HCT116 (cell line): ENCODE results near the gene CDKL2. TPM values are rescaled to one million over a fixed set of nuclear protein-coding genes. Genes with fewer than 3 reads are reported as not detected.

Experiments used
- ATAC-seq: fragments of 200-7000 bp; cut with Tn5 transposase; 2 replicates; pipeline ENCODE4 v1.9.1; 2020; ENCODE audit warnings: mild to moderate bottlenecking, moderate library complexity
- BruUV-seq: library from RNA; stranded (reverse); fragments of 400-500 nt; replicated peaks from 2 replicates; lab custom pipeline; 2021; lab: Mats Ljungman, UMichigan
- CTCF ChIA-PET: fragments of 300-600 bp; sonication (Branson Sonifier 250); formaldehyde crosslinking; loops from one replicate; lab custom pipeline; 2021; ENCODE audit warnings: antibody characterized with exemption; lab: Charles Lee
- POLR2A ChIA-PET: fragments of 300-600, 350-600 bp; sonication (Branson Sonifier 250); formaldehyde crosslinking; loops from one replicate; lab custom pipeline; 2021; ENCODE audit warnings: antibody characterized with exemption; lab: Charles Lee
- RAD21 ChIA-PET, 2 experiments: fragments of 300-600 bp; sonication (Branson Sonifier 250); formaldehyde crosslinking; loops; one replicate each; lab custom pipeline; 2023; ENCODE audit warnings: low total read pairs in 2 of 2; ENCODE audit not compliant: uncharacterized antibody in 2 of 2, unreplicated experiment in 2 of 2, low non-redundant PET in 1 of 2; lab: Charles Lee
- DNase-seq: peaks from one replicate; pipeline ENCODE4 v3.0.0-alpha.2; 2010; ENCODE audit warnings: low read depth, low spot score
- H2AFZ ChIP-seq: fragments of 200-600 bp; shearing (Covaris generic), sonication (generic); 2 replicates; pipeline ENCODE4 v1.6.1; 2017; ENCODE audit warnings: low read depth, mixed run types, mixed read lengths, antibody characterized with exemption, low read length; ENCODE audit not compliant: poor library complexity, severe bottlenecking
- H3K27ac ChIP-seq: 2 replicates; pipeline ENCODE4 v1.5.1; 2012; ENCODE audit warnings: low read depth, low read length
- H3K27me3 ChIP-seq: fragments of 200-600 bp; sonication (generic); 2 replicates; pipeline ENCODE4 v1.6.1; 2016; ENCODE audit warnings: mixed run types, low read length, mixed read lengths; ENCODE audit not compliant: insufficient read depth
- H3K36me3 ChIP-seq, 2 experiments: fragments of 200-500 bp in 1 of 2; fragments of 200-600 bp in 1 of 2; sonication (Bioruptor generic) in 1 of 2; sonication (generic) in 1 of 2; 2 replicates each; pipeline versions ENCODE4 v1.5.1 to v1.6.1; 2014 to 2016; ENCODE audit warnings: low read length in 2 of 2, inconsistent platforms in 1 of 2, mixed read lengths in 1 of 2, mixed run types in 1 of 2; ENCODE audit not compliant: insufficient read depth in 2 of 2, control insufficient read depth in 1 of 2
- H3K4me1 ChIP-seq, 2 experiments: fragments of 200-600 bp in 1 of 2; sonication (generic) in 1 of 2; 2 replicates each; pipeline versions ENCODE4 v1.5.1 to v1.6.1; 2012 to 2017; ENCODE audit warnings: low read length in 2 of 2, inconsistent platforms in 1 of 2, mild to moderate bottlenecking in 1 of 2, mixed read lengths in 1 of 2, mixed run types in 1 of 2, moderate library complexity in 1 of 2; ENCODE audit not compliant: insufficient read depth in 2 of 2, control insufficient read depth in 1 of 2
- H3K4me2 ChIP-seq: fragments of 200-600 bp; sonication (generic); 2 replicates; pipeline ENCODE4 v1.6.1; 2017; ENCODE audit warnings: mixed run types, low read length, mixed read lengths
- H3K4me3 ChIP-seq, 2 experiments: fragments of 200-600 bp in 1 of 2; sonication (generic) in 1 of 2; replicated peaks in 1 of 2; 2 replicates each; pipeline ENCODE4 v1.5.1; 2011 to 2016; ENCODE audit warnings: low read length in 2 of 2, control low read depth in 1 of 2, low read depth in 1 of 2, mild to moderate bottlenecking in 1 of 2, mixed read lengths in 1 of 2, mixed run types in 1 of 2
- H3K79me2 ChIP-seq: fragments of 200-600 bp; sonication (generic); 2 replicates; pipeline ENCODE4 v1.6.1; 2017; ENCODE audit warnings: mild to moderate bottlenecking, mixed run types, low read length, moderate library complexity, mixed read lengths; ENCODE audit not compliant: insufficient read depth
- H3K9ac ChIP-seq: fragments of 200-600 bp; sonication (generic); 2 replicates; pipeline ENCODE4 v1.6.1; 2016; ENCODE audit warnings: low read length, mixed read lengths
- H3K9me2 ChIP-seq: fragments of 200-600 bp; sonication (generic), shearing (Covaris generic); 2 replicates; pipeline ENCODE4 v1.6.1; 2017; ENCODE audit warnings: mixed run types, mild to moderate bottlenecking, moderate library complexity; ENCODE audit not compliant: insufficient read depth
- H3K9me3 ChIP-seq, 2 experiments: fragments of 200-500 bp in 1 of 2; fragments of 200-600 bp in 1 of 2; sonication (Bioruptor generic) in 1 of 2; sonication (generic) in 1 of 2; 2 replicates each; pipeline ENCODE4 v1.6.1; 2014 to 2017; ENCODE audit warnings: low read length in 2 of 2, mixed read lengths in 2 of 2, inconsistent platforms in 1 of 2, low read depth in 1 of 2, mild to moderate bottlenecking in 1 of 2, mixed run types in 1 of 2, moderate library complexity in 1 of 2; ENCODE audit not compliant: control insufficient read depth in 1 of 2, insufficient read depth in 1 of 2
- H4K20me1 ChIP-seq: fragments of 200-600 bp; sonication (generic), shearing (Covaris generic); 2 replicates; pipeline ENCODE4 v1.6.1; 2017; ENCODE audit warnings: mixed run types, mild to moderate bottlenecking, moderate library complexity; ENCODE audit not compliant: insufficient read depth
- EZH2phosphoT487 ChIP-seq: fragments of 200-600 bp; IDR thresholded peaks from 2 replicates; pipeline ENCODE4 v1.6.1; 2018; ENCODE audit warnings: antibody characterized with exemption, borderline replicate concordance
- FOSL1 ChIP-seq: IDR thresholded peaks from 2 replicates; pipeline ENCODE4 v1.6.1; 2012; ENCODE audit warnings: low read depth
- JUND ChIP-seq: IDR thresholded peaks from 2 replicates; pipeline ENCODE4 v1.6.1; 2012
- POLR2AphosphoS5 ChIP-seq: IDR thresholded peaks from 2 replicates; pipeline ENCODE4 v1.6.1; 2011; ENCODE audit warnings: mild to moderate bottlenecking, low read depth, low read length, moderate library complexity
- RAD21 ChIP-seq: IDR thresholded peaks from 2 replicates; pipeline ENCODE4 v1.6.1; 2012; ENCODE audit warnings: low read depth, mild to moderate bottlenecking
- SIN3A ChIP-seq: IDR thresholded peaks from 2 replicates; pipeline ENCODE4 v1.6.1; 2012; ENCODE audit warnings: low read depth
- SRF ChIP-seq: IDR thresholded peaks from 2 replicates; pipeline ENCODE4 v1.6.1; 2012; ENCODE audit warnings: low read depth
- TCF7L2 ChIP-seq: IDR thresholded peaks from 2 replicates; pipeline ENCODE4 v1.7.0; 2011; ENCODE audit warnings: borderline replicate concordance, inconsistent platforms; ENCODE audit not compliant: insufficient read depth, insufficient read length; ENCODE audit errors: extremely low read depth
- YY1 ChIP-seq: IDR thresholded peaks from 2 replicates; pipeline ENCODE4 v1.6.1; 2011; ENCODE audit warnings: low read length, low read depth, moderate library complexity, mild to moderate bottlenecking; ENCODE audit not compliant: insufficient replicate concordance; ENCODE audit errors: extremely low read depth
- ZNF274 ChIP-seq: fragments of 200-500 bp; sonication (Bioruptor generic); IDR thresholded peaks from 2 replicates; pipeline ENCODE4 v1.6.1; 2014; ENCODE audit warnings: mild to moderate bottlenecking, low read depth, low read length, inconsistent platforms
- intact Hi-C: fragments of 100-400 bp; cut with micrococcal nuclease; formaldehyde crosslinking; loops from 2 replicates; pipeline ENCODE4 v1.10.0; 2022
- total RNA-seq: library from RNA; stranded (reverse); gene quantifications from one replicate; pipeline ENCODE4 v1.2.1, GENCODE V29; 2021; ENCODE audit not compliant: unreplicated experiment
- TF ChIP-seq, protein P1 (sequence below): IDR thresholded peaks from 2 replicates; pipeline ENCODE4 v1.6.1; 2012; ENCODE audit warnings: low read depth
- TF ChIP-seq, protein P2 (sequence below): IDR thresholded peaks from 2 replicates; pipeline ENCODE4 v1.6.1; 2012
- TF ChIP-seq, protein P3 (sequence below): IDR thresholded peaks from 2 replicates; pipeline ENCODE4 v1.6.1; 2011; ENCODE audit warnings: mild to moderate bottlenecking, low read length, moderate library complexity; ENCODE audit not compliant: insufficient replicate concordance; ENCODE audit errors: extremely low read depth
- TF ChIP-seq, protein P4 (sequence below), 3 experiments: fragments of 200-600 bp in 1 of 3; sonication (generic) in 1 of 3; IDR thresholded peaks in 2 of 3; conservative IDR thresholded peaks in 1 of 3; 2 replicates each; pipeline ENCODE4 v1.5.1; 2012 to 2017; ENCODE audit warnings: low read depth in 2 of 3, low read length in 2 of 3, antibody characterized with exemption in 1 of 3, borderline replicate concordance in 1 of 3, control low read depth in 1 of 3, mild to moderate bottlenecking in 1 of 3, mixed read lengths in 1 of 3, mixed run types in 1 of 3, moderate library complexity in 1 of 3; ENCODE audit not compliant: insufficient read depth in 1 of 3
- TF ChIP-seq, protein P5 (sequence below): IDR thresholded peaks from 2 replicates; pipeline ENCODE4 v1.6.1; 2012

CDKL2 gene
- total RNA-seq, 1 experiment from 2014 or later, result 1.2 TPM

DNA sequence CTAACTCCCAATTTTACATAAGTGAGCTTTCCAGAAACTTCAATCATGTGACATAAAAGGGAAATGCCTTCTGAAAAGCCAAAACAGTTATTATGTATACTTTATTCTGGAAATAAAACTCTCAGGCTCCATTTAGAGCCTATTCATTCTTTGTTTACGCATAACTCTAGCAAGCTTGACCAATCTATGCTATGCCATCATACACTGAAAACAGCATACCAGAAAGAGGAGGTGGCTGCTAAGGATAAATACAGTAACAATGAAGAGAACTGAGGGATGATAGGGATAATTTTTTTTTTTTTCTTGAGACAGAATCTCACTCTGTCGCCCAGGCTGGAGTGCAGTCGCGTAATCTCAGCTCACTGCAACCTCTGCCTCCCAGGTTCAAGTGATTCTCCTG is 24.4 kb downstream of the CDKL2 start:
- ATAC-seq (no peak), DNase-seq (no peak)
- Histone ChIP-seq H4K20me1 (no peaks in the 10 kb centered on the region), H3K27ac (no peak overlapping the region), H3K9ac (no peak overlapping the region), H3K9me2 (no peaks in the 10 kb centered on the region; the same call in 1 of the 2 replicates), H3K4me1 (no peaks in the 10 kb centered on the region), H3K79me2 (no peaks in the 10 kb centered on the region), H3K4me2 (no peak overlapping the region), H3K9me3 (no peaks in the 10 kb centered on the region), H3K36me3 (no peaks in the 10 kb centered on the region), H3K4me3 (no peak overlapping the region), H3K27me3 (no peaks in the 10 kb centered on the region), H2AFZ (no peak overlapping the region)
- POLR2A ChIA-PET, result no interaction called here
- RAD21 ChIA-PET, result no interaction called here
- BruUV-seq, result no TSS peak
- no peak for TF ChIP-seq POLR2AphosphoS5
- TF ChIP-seq, protein P1, sequence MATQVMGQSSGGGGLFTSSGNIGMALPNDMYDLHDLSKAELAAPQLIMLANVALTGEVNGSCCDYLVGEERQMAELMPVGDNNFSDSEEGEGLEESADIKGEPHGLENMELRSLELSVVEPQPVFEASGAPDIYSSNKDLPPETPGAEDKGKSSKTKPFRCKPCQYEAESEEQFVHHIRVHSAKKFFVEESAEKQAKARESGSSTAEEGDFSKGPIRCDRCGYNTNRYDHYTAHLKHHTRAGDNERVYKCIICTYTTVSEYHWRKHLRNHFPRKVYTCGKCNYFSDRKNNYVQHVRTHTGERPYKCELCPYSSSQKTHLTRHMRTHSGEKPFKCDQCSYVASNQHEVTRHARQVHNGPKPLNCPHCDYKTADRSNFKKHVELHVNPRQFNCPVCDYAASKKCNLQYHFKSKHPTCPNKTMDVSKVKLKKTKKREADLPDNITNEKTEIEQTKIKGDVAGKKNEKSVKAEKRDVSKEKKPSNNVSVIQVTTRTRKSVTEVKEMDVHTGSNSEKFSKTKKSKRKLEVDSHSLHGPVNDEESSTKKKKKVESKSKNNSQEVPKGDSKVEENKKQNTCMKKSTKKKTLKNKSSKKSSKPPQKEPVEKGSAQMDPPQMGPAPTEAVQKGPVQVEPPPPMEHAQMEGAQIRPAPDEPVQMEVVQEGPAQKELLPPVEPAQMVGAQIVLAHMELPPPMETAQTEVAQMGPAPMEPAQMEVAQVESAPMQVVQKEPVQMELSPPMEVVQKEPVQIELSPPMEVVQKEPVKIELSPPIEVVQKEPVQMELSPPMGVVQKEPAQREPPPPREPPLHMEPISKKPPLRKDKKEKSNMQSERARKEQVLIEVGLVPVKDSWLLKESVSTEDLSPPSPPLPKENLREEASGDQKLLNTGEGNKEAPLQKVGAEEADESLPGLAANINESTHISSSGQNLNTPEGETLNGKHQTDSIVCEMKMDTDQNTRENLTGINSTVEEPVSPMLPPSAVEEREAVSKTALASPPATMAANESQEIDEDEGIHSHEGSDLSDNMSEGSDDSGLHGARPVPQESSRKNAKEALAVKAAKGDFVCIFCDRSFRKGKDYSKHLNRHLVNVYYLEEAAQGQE, result no peak
- TF ChIP-seq, protein P2, sequence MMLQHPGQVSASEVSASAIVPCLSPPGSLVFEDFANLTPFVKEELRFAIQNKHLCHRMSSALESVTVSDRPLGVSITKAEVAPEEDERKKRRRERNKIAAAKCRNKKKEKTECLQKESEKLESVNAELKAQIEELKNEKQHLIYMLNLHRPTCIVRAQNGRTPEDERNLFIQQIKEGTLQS, result no peak
- TF ChIP-seq SIN3A, result no peak
- no peak for TF ChIP-seq YY1
- TF ChIP-seq ZNF274, result no peak
- no peak for TF ChIP-seq EZH2phosphoT487
- TF ChIP-seq, protein P3, sequence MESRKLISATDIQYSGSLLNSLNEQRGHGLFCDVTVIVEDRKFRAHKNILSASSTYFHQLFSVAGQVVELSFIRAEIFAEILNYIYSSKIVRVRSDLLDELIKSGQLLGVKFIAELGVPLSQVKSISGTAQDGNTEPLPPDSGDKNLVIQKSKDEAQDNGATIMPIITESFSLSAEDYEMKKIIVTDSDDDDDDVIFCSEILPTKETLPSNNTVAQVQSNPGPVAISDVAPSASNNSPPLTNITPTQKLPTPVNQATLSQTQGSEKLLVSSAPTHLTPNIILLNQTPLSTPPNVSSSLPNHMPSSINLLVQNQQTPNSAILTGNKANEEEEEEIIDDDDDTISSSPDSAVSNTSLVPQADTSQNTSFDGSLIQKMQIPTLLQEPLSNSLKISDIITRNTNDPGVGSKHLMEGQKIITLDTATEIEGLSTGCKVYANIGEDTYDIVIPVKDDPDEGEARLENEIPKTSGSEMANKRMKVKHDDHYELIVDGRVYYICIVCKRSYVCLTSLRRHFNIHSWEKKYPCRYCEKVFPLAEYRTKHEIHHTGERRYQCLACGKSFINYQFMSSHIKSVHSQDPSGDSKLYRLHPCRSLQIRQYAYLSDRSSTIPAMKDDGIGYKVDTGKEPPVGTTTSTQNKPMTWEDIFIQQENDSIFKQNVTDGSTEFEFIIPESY, result no peak
- TF ChIP-seq JUND, result no peak
- no peak for TF ChIP-seq FOSL1
- TF ChIP-seq TCF7L2, result no peak
- TF ChIP-seq RAD21, result no peak
- TF ChIP-seq, protein P4, sequence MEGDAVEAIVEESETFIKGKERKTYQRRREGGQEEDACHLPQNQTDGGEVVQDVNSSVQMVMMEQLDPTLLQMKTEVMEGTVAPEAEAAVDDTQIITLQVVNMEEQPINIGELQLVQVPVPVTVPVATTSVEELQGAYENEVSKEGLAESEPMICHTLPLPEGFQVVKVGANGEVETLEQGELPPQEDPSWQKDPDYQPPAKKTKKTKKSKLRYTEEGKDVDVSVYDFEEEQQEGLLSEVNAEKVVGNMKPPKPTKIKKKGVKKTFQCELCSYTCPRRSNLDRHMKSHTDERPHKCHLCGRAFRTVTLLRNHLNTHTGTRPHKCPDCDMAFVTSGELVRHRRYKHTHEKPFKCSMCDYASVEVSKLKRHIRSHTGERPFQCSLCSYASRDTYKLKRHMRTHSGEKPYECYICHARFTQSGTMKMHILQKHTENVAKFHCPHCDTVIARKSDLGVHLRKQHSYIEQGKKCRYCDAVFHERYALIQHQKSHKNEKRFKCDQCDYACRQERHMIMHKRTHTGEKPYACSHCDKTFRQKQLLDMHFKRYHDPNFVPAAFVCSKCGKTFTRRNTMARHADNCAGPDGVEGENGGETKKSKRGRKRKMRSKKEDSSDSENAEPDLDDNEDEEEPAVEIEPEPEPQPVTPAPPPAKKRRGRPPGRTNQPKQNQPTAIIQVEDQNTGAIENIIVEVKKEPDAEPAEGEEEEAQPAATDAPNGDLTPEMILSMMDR (IDR thresholded peaks at IDR 0.05 in 2 of 3, conservative IDR thresholded peaks at IDR 0.05 in 1 of 3; ENCODE audit: borderline replicate concordance in 1 of 3, insufficient read depth in 1 of 3, low read depth in 2 of 3, low read length in 2 of 3), result no peak
- TF ChIP-seq, protein P5, sequence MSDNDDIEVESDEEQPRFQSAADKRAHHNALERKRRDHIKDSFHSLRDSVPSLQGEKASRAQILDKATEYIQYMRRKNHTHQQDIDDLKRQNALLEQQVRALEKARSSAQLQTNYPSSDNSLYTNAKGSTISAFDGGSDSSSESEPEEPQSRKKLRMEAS, result no peak
- TF ChIP-seq SRF, result no peak
- intact Hi-C loops, result no loop called here
- CTCF ChIA-PET, result no interaction called here
